OCI-LY3 (cell line): Measurements from ENCODE around the gene KRTAP5-3.

ENCODE experiments used
- CTCF ChIP-seq: fragments of 200-600, 300-600 bp; sonication (generic); IDR thresholded peaks from 2 replicates; pipeline ENCODE4 v1.5.1; 2014; ENCODE audit warnings: antibody characterized with exemption, low read length, low read depth
- EZH2phosphoT487 ChIP-seq: fragments of 200-600 bp; shearing (Covaris generic); IDR thresholded peaks from 2 replicates; pipeline ENCODE4 v1.6.1; 2018; ENCODE audit warnings: antibody characterized with exemption, mixed run types, low read depth

GRCh38 chr11:1563149-1563638 lies 45.1 kb downstream of the KRTAP5-3 start:
- TF ChIP-seq CTCF (no peak), EZH2phosphoT487 (no peak)
